ENCODE data around the gene GBA3.

GBA3 gene

GRCh38 chr4:22692736-22693135 is at the start of gene GBA3:
TSS of gene GBA3 (plus strand) at chr4:22692937.
- no peak for TF ChIP-seq CTCF (conservative IDR thresholded peaks at IDR 0.05)
- no peak within 1 kb of the TSS for H3K27ac ChIP-seq

GRCh38 chr4:22643952-22644351 is 48.8 kb upstream of the GBA3 start:
- no peak overlapping the region for H3K27ac ChIP-seq
- TF ChIP-seq CTCF (conservative IDR thresholded peaks at IDR 0.05), result no peak

GRCh38 chr4:22645481-22646182 is 47.1 kb upstream of the GBA3 start:
- H3K27ac ChIP-seq, result no peak overlapping the region
- no peak for TF ChIP-seq CTCF (conservative IDR thresholded peaks at IDR 0.05)

GRCh38 chr4:22648996-22649395 is 43.7 kb upstream of the GBA3 start:
- TF ChIP-seq CTCF (conservative IDR thresholded peaks at IDR 0.05), result no peak

GRCh38 chr4:22650771-22651170 is 42.0 kb upstream of the GBA3 start:
- H3K27ac ChIP-seq, result no peak overlapping the region
- TF ChIP-seq CTCF (conservative IDR thresholded peaks at IDR 0.05), result no peak

More at GRCh38 chr4:22648996-22649395, 43.7 kb upstream of the GBA3 start:
- no peak overlapping the region for H3K27ac ChIP-seq

- no peak overlapping the region for H3K27ac ChIP-seq
- no peak for TF ChIP-seq CTCF (conservative IDR thresholded peaks at IDR 0.05)
These were observed 39.0 kb upstream of the GBA3 start for GRCh38 chr4:22653752-22654151.

GRCh38 chr4:22661443-22661842 is 31.3 kb upstream of the GBA3 start:
- no peak for TF ChIP-seq CTCF (conservative IDR thresholded peaks at IDR 0.05)
- H3K27ac ChIP-seq, result no peak overlapping the region

Data from VCaP (cell line).